Lower leg skin (tissue), 3 donors: ENCODE measurements around the gene ZNF385B.

Experiments used
- POLR2A ChIP-seq, 2 donors: fragments of 450-650 bp; IDR thresholded peaks; one replicate each; pipeline ENCODE4 v1.6.1; 2016 to 2017; ENCODE audit warnings: antibody characterized with exemption in 2 of 2, mild to moderate bottlenecking in 1 of 2, moderate library complexity in 1 of 2
- TF ChIP-seq, protein P1 (sequence below), 3 donors: fragments of 450-650 bp; IDR thresholded peaks; one replicate each; pipeline ENCODE4 v1.5.1; 2016; ENCODE audit warnings: antibody characterized with exemption in 3 of 3, mild to moderate bottlenecking in 3 of 3, moderate library complexity in 2 of 3

- TF ChIP-seq, protein P1, sequence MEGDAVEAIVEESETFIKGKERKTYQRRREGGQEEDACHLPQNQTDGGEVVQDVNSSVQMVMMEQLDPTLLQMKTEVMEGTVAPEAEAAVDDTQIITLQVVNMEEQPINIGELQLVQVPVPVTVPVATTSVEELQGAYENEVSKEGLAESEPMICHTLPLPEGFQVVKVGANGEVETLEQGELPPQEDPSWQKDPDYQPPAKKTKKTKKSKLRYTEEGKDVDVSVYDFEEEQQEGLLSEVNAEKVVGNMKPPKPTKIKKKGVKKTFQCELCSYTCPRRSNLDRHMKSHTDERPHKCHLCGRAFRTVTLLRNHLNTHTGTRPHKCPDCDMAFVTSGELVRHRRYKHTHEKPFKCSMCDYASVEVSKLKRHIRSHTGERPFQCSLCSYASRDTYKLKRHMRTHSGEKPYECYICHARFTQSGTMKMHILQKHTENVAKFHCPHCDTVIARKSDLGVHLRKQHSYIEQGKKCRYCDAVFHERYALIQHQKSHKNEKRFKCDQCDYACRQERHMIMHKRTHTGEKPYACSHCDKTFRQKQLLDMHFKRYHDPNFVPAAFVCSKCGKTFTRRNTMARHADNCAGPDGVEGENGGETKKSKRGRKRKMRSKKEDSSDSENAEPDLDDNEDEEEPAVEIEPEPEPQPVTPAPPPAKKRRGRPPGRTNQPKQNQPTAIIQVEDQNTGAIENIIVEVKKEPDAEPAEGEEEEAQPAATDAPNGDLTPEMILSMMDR (IDR thresholded peaks at IDR 0.05), result no peak
- no peak for TF ChIP-seq POLR2A (IDR thresholded peaks at IDR 0.05)
These were observed 413.5 kb downstream of the ZNF385B start for GRCh38 chr2:179447839-179448447.
